Measurements from ENCODE around the gene MAPKAP1. TPM values are rescaled to one million over a fixed set of nuclear protein-coding genes. Genes with fewer than 3 reads are reported as not detected.

MAPKAP1 gene
- total RNA-seq = 100 to 1,000 TPM in 1 of 4 donors, 10 to 100 TPM in 3; 76.5 to 141 (median 87.5) TPM

- Histone ChIP-seq H3K27me3 (no peaks in the 10 kb centered on the region), H3K27ac (peak within 1 kb of the TSS; percentile 41 to 88 (median 84))
- peak; percentile 99 for ATAC-seq
These were observed at the start of gene MAPKAP1 for GRCh38 chr9:125706651-125707471. MAPKAP1 (minus strand) TSS chr9:125707208; CDS start chr9:125672574, 34,634 bp downstream.

GRCh38 chr9:125756518-125756917 is 49.5 kb upstream of the MAPKAP1 start:
- no peaks in the 10 kb centered on the region for H3K9me3 ChIP-seq
- ATAC-seq = no peak
- H3K4me1 ChIP-seq = peaks cover 0 to 96% (median 5%) of the 10 kb centered on the region in 3 donors
- 88 to 100% methylated on average over 3 to 4 of the region's 4 CpGs for WGBS, 2 donors (ENCODE audit: low coverage in 1 of 2)
- H3K36me3 ChIP-seq = no peaks in the 10 kb centered on the region
- no peak overlapping the region for H3K4me3 ChIP-seq
- H3K27ac ChIP-seq = no peak overlapping the region
- no peaks in the 10 kb centered on the region for H3K27me3 ChIP-seq
- TF ChIP-seq CTCF (IDR thresholded peaks at IDR 0.05) (no peak), EP300 (IDR thresholded peaks at IDR 0.05) (no peak), POLR2A (IDR thresholded peaks at IDR 0.05) (no peak), POLR2AphosphoS5 (IDR thresholded peaks at IDR 0.05) (no peak)

More at GRCh38 chr9:125706651-125707471, at the start of gene MAPKAP1:
- WGBS, 2 donors (ENCODE audit: low coverage in 1 of 2) = no CpG with 5 or more reads among the region's 63 CpGs
- H3K9me3 ChIP-seq = no peaks in the 10 kb centered on the region
- H3K4me3 ChIP-seq = peak within 1 kb of the TSS; percentile 75 to 87
- H3K4me1 ChIP-seq = peaks cover 0 to 40% (median 16%) of the 10 kb centered on the region in 3 donors
- TF ChIP-seq POLR2A (IDR thresholded peaks at IDR 0.05) (peak; percentile 67 to 72), POLR2AphosphoS5 (IDR thresholded peaks at IDR 0.05) (peak; percentile 83), EP300 (IDR thresholded peaks at IDR 0.05) (no peak), CTCF (IDR thresholded peaks at IDR 0.05) (peak in 1 of 4 experiments; percentile 31)
- no peaks in the 10 kb centered on the region for H3K36me3 ChIP-seq

GRCh38 chr9:125755340-125755739 is 48.3 kb upstream of the MAPKAP1 start:
- Histone ChIP-seq H3K27ac (no peak overlapping the region), H3K27me3 (no peaks in the 10 kb centered on the region), H3K4me3 (no peak overlapping the region), H3K9me3 (no peaks in the 10 kb centered on the region), H3K4me1 (peaks cover 0 to 99% (median 8%) of the 10 kb centered on the region in 3 donors), H3K36me3 (no peaks in the 10 kb centered on the region)
- ATAC-seq = no peak
- 60 to 91% methylated on average over 1 of the region's 1 CpG for WGBS, 2 donors (ENCODE audit: low coverage in 1 of 2)
- TF ChIP-seq POLR2AphosphoS5 (IDR thresholded peaks at IDR 0.05) (peak; percentile 10), EP300 (IDR thresholded peaks at IDR 0.05) (no peak), CTCF (IDR thresholded peaks at IDR 0.05) (no peak), POLR2A (IDR thresholded peaks at IDR 0.05) (no peak)

GRCh38 chr9:125754096-125754495 is 47.1 kb upstream of the MAPKAP1 start:
- peaks cover 0 to 100% (median 6%) of the 10 kb centered on the region in 3 donors for H3K4me1 ChIP-seq
- H3K27me3 ChIP-seq = no peaks in the 10 kb centered on the region
- 19 to 34% methylated on average over 2 of the region's 2 CpGs for WGBS, 2 donors (ENCODE audit: low coverage in 1 of 2)
- no peak for ATAC-seq
- H3K27ac ChIP-seq = peak overlapping the region in 2 of 4 donors; percentile 30 to 94
- TF ChIP-seq EP300 (IDR thresholded peaks at IDR 0.05) (no peak), POLR2A (IDR thresholded peaks at IDR 0.05) (no peak), CTCF (IDR thresholded peaks at IDR 0.05) (no peak), POLR2AphosphoS5 (IDR thresholded peaks at IDR 0.05) (no peak)
- H3K9me3 ChIP-seq = no peaks in the 10 kb centered on the region
- H3K4me3 ChIP-seq = no peak overlapping the region
- no peaks in the 10 kb centered on the region for H3K36me3 ChIP-seq

All from gastroesophageal sphincter (tissue), 4 donors.